NCI-H345 treated with DMSO at 0.1 percent for 48 hours (cell line): ENCODE data around the gene UNG.

Experiments used
- DNase-seq: peaks from one replicate; lab custom pipeline; 2025; ENCODE audit not compliant: unreplicated experiment; lab: John Stamatoyannopoulos, UW

Gene UNG

DNA sequence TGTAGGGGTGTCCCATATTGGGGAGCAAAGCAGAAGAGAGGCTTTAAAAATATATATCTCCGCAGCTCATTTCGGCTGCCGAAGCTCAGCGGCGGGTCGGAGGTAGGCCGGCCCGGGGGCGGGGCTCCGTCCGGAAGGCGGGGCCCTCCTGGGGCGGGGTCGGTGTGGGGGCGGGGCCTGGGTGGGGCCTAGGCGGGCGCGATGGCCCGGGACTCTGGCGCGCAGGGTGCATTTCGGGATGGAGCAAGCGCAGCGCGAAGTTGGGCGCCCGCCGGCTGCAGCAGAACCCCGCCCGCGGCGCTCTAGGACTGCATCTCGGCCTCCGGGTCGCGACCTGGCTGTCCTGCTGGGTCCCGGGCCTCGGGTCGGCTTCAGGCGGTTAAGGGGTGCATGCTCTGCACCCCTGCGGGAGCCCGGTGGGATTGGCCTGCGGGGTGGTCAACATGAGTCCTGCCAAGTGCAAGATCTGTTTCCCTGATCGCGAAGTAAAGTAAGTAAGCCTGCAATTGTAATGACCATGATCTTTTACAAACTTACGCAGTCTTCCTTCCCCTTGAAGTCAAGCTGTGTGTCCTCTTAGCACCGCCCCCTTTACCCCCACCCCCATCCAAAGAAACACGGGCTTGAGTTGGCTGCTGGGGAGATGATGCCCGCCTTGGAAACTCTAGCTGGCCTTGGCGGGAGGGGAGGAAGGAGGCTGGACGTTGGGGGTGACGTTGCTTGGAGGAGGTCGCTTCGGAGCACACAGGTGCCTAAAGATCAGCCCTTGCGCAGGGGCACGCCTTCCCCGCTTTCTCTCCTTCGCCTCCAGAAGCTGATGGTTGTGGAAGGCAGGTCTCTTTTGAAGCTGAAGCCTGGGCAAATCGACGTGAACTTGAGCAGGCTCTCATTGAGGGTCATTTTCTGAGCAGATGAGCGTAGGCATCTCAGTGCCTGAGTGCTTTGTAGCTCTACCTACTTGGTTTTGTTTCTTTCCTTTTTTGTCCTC lies 57.3 kb downstream of the UNG start:
- DNase-seq = peak; percentile 71

DNA sequence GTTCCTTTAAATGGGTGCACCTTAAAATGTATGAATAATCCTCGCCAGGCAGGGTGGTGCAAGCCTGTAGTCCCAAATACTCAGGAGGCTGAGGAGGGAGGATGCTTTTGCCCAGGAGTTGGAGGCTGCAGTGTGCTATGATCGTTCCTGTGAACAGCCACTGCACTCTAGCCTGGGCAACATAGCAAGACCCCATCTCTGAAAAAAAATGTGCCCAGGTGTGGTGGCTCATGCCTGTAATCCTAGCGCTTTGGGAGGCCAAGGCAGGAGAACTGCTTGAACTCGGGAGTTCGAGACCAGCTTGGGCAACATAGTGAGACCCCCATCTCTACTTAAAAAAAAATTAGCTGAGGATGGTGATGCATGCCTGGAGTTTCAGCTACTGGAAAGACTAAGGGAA lies 58.6 kb downstream of the UNG start:
- DNase-seq = no peak

DNA sequence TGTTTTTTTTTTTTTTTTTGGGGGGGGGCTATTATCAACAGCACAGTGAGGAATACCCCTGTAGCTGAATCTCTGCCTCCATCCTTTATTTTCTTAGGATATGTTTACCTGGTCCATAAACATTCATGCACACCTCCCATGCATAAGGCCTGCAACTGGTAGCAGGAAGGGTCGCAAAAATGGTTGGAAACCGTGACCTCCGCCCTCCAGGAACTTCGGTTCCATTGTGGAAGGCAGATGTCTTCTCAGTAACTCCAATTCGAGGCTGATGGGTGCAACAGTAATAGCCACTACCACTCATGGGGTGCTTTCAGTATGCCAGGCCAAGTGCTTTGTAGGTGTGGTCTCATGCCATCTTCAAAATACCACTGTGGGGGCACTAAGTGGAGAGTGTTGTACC lies 59.2 kb downstream of the UNG start:
- no peak for DNase-seq

DNA sequence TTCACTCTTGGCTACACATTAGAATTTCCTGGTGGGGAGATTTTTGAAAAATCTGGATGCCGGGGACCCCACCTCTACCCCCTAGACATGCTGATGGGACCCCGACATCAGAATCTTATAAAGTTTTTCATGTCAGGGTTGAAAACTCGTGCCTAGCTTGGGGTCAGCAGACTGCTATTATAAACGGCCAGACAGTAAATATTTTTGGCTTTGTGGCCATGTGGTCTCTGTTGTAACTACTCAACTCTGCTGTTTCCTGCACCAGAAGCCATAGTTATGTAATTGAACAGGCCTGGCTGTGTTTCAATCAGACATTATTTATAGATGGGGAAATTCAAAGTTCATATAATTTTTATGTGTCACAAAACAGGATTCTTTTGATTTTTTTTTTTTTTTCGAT lies 60.6 kb downstream of the UNG start:
- no peak for DNase-seq

DNA sequence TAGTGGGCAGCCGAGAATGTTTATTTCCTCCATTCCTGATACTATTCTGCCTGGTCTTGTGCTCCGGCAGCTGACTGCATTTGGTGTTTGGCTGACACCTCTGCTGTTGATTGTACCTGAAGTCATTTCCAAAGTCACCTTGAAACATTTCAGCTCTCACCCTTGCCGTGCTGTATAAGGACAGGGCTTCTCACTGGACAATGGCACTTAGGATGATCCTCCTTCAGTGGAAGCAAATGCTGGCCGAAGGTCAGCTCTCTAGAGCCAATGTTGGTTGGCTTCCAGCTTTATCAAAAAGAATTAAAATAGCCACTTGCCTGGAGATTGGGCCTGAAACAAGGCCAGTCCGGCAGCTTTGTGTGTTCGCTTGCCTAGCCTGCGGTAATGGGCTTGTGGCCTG lies 63.0 kb downstream of the UNG start:
- DNase-seq = no peak
